ENCODE measurements around the gene DDX53.

Gene DDX53

GRCh38 chrX:23013366-23013765 lies 13.6 kb downstream of the DDX53 start:
- Histone ChIP-seq H3K79me2 (ENCODE audit: insufficient read depth, low read length) (no peaks in the 10 kb centered on the region), H3K27ac (ENCODE audit: low read depth, low read length) (no peak overlapping the region), H3K4me3 (ENCODE audit: insufficient read depth, low read length, poor library complexity, severe bottlenecking) (no peak overlapping the region), H3K9me2 (replicated peaks; ENCODE audit: insufficient read depth, low read length) (no peaks in the 10 kb centered on the region), H4K20me1 (ENCODE audit: low read depth, low read length) (no peaks in the 10 kb centered on the region), H3K27me3 (ENCODE audit: low read length) (no peaks in the 10 kb centered on the region), H3K9me3 (ENCODE audit: insufficient read depth, low read length) (no peaks in the 10 kb centered on the region), H3K9ac (ENCODE audit: low read length) (no peak overlapping the region), H2AFZ (ENCODE audit: low read depth, low read length, severe bottlenecking) (no peak overlapping the region), H3F3A (ENCODE audit: insufficient read depth) (no peaks in the 10 kb centered on the region), H3K36me3 (ENCODE audit: low read length) (no peaks in the 10 kb centered on the region), H3K4me2 (ENCODE audit: low read depth, low read length, poor library complexity, severe bottlenecking) (no peak overlapping the region)
- TF ChIP-seq CTCF (IDR thresholded peaks at IDR 0.05; ENCODE audit: insufficient read depth, low read length, poor library complexity, severe bottlenecking) = no peak
- TF ChIP-seq EZH2phosphoT487 (conservative IDR thresholded peaks at IDR 0.05; ENCODE audit: low read length) = no peak

GRCh38 chrX:23031600-23031999 lies 31.8 kb downstream of the DDX53 start:
- no peaks in the 10 kb centered on the region for H3K9me2 ChIP-seq (replicated peaks; ENCODE audit: insufficient read depth, low read length)
- TF ChIP-seq CTCF (IDR thresholded peaks at IDR 0.05; ENCODE audit: insufficient read depth, low read length, poor library complexity, severe bottlenecking) (no peak), EZH2phosphoT487 (conservative IDR thresholded peaks at IDR 0.05; ENCODE audit: low read length) (no peak)
- H3K36me3 ChIP-seq (ENCODE audit: low read length) = no peaks in the 10 kb centered on the region
- no peaks in the 10 kb centered on the region for H4K20me1 ChIP-seq (ENCODE audit: low read depth, low read length)
- no peaks in the 10 kb centered on the region for H3K27me3 ChIP-seq (ENCODE audit: low read length)
- H3K4me3 ChIP-seq (ENCODE audit: insufficient read depth, low read length, poor library complexity, severe bottlenecking) = no peak overlapping the region
- H3K9ac ChIP-seq (ENCODE audit: low read length) = no peak overlapping the region
- H2AFZ ChIP-seq (ENCODE audit: low read depth, low read length, severe bottlenecking) = no peak overlapping the region
- H3K9me3 ChIP-seq (ENCODE audit: insufficient read depth, low read length) = no peaks in the 10 kb centered on the region
- no peak overlapping the region for H3K4me2 ChIP-seq (ENCODE audit: low read depth, low read length, poor library complexity, severe bottlenecking)
- no peaks in the 10 kb centered on the region for H3K79me2 ChIP-seq (ENCODE audit: insufficient read depth, low read length)
- no peaks in the 10 kb centered on the region for H3F3A ChIP-seq (ENCODE audit: insufficient read depth)
- H3K27ac ChIP-seq (ENCODE audit: low read depth, low read length) = no peak overlapping the region

GRCh38 chrX:23035493-23035892 lies 35.7 kb downstream of the DDX53 start:
- H3K4me3 ChIP-seq (ENCODE audit: insufficient read depth, low read length, poor library complexity, severe bottlenecking) = no peak overlapping the region
- no peaks in the 10 kb centered on the region for H3K27me3 ChIP-seq (ENCODE audit: low read length)
- no peaks in the 10 kb centered on the region for H3F3A ChIP-seq (ENCODE audit: insufficient read depth)
- H4K20me1 ChIP-seq (ENCODE audit: low read depth, low read length) = no peaks in the 10 kb centered on the region
- no peaks in the 10 kb centered on the region for H3K9me2 ChIP-seq (replicated peaks; ENCODE audit: insufficient read depth, low read length)
- no peaks in the 10 kb centered on the region for H3K36me3 ChIP-seq (ENCODE audit: low read length)
- H2AFZ ChIP-seq (ENCODE audit: low read depth, low read length, severe bottlenecking) = no peak overlapping the region
- no peaks in the 10 kb centered on the region for H3K79me2 ChIP-seq (ENCODE audit: insufficient read depth, low read length)
- no peak overlapping the region for H3K9ac ChIP-seq (ENCODE audit: low read length)
- no peak overlapping the region for H3K27ac ChIP-seq (ENCODE audit: low read depth, low read length)
- TF ChIP-seq CTCF (IDR thresholded peaks at IDR 0.05; ENCODE audit: insufficient read depth, low read length, poor library complexity, severe bottlenecking) (no peak), EZH2phosphoT487 (conservative IDR thresholded peaks at IDR 0.05; ENCODE audit: low read length) (no peak)
- H3K9me3 ChIP-seq (ENCODE audit: insufficient read depth, low read length) = no peaks in the 10 kb centered on the region
- H3K4me2 ChIP-seq (ENCODE audit: low read depth, low read length, poor library complexity, severe bottlenecking) = no peak overlapping the region
